H1 (cell line): ENCODE results near the gene SLIT3.

Experiments
- CREB1 ChIP-seq: IDR thresholded peaks from 2 replicates; pipeline ENCODE4 v1.6.1; 2012; ENCODE audit warnings: inconsistent platforms
- EZH2 ChIP-seq: fragments of 200-600 bp; sonication (generic); IDR thresholded peaks from 2 replicates; pipeline ENCODE4 v1.7.1; 2012; ENCODE audit warnings: low read depth, mild to moderate bottlenecking, moderate library complexity, low read length, inconsistent platforms; ENCODE audit not compliant: severe bottlenecking
- JUND ChIP-seq: IDR thresholded peaks from 2 replicates; pipeline ENCODE4 v1.6.1; 2011; ENCODE audit warnings: mild to moderate bottlenecking, improper control_type of control experiment, low read length
- KDM1A ChIP-seq: fragments of 200-600, 300-600 bp; sonication (generic); IDR thresholded peaks from 2 replicates; pipeline ENCODE4 v1.7.1; 2016; ENCODE audit warnings: mild to moderate bottlenecking, low read length, borderline replicate concordance
- POLR2A ChIP-seq, 2 experiments: IDR thresholded peaks; 1 replicate in 1 of 2; 2 replicates in 1 of 2; pipeline ENCODE4 v1.6.1; 2011; ENCODE audit warnings: low read depth in 2 of 2, low read length in 2 of 2, mild to moderate bottlenecking in 2 of 2; ENCODE audit errors: control extremely low read depth in 1 of 2
- SP1 ChIP-seq: IDR thresholded peaks from 2 replicates; pipeline ENCODE4 v1.6.1; 2011; ENCODE audit warnings: low read depth, low read length
- SP4 ChIP-seq: IDR thresholded peaks from 2 replicates; pipeline ENCODE4 v1.6.1; 2012; ENCODE audit warnings: low read length, inconsistent platforms
- SUZ12 ChIP-seq: fragments of 200-600 bp; sonication (generic); IDR thresholded peaks from 2 replicates; pipeline ENCODE4 v1.6.1; 2012; ENCODE audit warnings: mild to moderate bottlenecking, inconsistent platforms, low read length, moderate library complexity, mixed read lengths
- TBP ChIP-seq: IDR thresholded peaks from 2 replicates; pipeline ENCODE4 v1.6.1; 2011; ENCODE audit warnings: low read depth, low read length, improper control_type of control experiment
- TEAD4 ChIP-seq: IDR thresholded peaks from 2 replicates; pipeline ENCODE4 v1.6.1; 2012; ENCODE audit warnings: low read depth, low read length, inconsistent platforms, mixed read lengths
- YY1 ChIP-seq: IDR thresholded peaks from 2 replicates; pipeline ENCODE4 v1.6.1; 2011; ENCODE audit warnings: low read depth, mild to moderate bottlenecking, low read length
- TF ChIP-seq, protein P1 (sequence below), 3 experiments: IDR thresholded peaks; 1 replicate in 2 of 3; 2 replicates in 1 of 3; pipeline versions ENCODE4 v1.5.1 to v1.6.1; 2011; ENCODE audit warnings: low read length in 3 of 3, mild to moderate bottlenecking in 3 of 3, inconsistent platforms in 2 of 3, low read depth in 1 of 3, moderate library complexity in 1 of 3; ENCODE audit not compliant: insufficient read depth in 1 of 3; ENCODE audit errors: control extremely low read depth in 1 of 3

DNA sequence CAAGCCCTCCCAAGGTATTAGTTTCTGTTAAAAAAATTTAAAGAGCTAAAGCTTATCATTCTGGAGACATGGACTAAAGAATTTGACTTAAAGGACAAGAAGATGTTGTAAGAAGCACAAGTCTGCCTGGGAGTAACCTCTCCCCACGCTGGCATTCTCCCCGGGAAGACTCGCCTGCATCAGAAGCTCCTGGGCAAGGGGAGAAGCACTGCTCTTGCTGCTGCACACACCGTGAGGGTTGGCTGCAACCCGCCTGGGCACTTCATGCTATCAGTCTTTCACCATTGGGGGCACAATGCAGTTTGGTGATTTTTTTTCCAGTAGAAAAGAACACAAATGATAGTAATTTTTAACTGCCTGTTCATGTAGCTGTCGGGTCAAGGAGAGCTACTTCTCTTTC, 529.3 kb downstream of the SLIT3 start:
- no peak for TF ChIP-seq POLR2A (IDR thresholded peaks at IDR 0.05; ENCODE audit: control extremely low read depth in 1 of 2, low read depth in 2 of 2, low read length in 2 of 2)
- no peak for TF ChIP-seq JUND
- TF ChIP-seq, protein P1, sequence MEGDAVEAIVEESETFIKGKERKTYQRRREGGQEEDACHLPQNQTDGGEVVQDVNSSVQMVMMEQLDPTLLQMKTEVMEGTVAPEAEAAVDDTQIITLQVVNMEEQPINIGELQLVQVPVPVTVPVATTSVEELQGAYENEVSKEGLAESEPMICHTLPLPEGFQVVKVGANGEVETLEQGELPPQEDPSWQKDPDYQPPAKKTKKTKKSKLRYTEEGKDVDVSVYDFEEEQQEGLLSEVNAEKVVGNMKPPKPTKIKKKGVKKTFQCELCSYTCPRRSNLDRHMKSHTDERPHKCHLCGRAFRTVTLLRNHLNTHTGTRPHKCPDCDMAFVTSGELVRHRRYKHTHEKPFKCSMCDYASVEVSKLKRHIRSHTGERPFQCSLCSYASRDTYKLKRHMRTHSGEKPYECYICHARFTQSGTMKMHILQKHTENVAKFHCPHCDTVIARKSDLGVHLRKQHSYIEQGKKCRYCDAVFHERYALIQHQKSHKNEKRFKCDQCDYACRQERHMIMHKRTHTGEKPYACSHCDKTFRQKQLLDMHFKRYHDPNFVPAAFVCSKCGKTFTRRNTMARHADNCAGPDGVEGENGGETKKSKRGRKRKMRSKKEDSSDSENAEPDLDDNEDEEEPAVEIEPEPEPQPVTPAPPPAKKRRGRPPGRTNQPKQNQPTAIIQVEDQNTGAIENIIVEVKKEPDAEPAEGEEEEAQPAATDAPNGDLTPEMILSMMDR (IDR thresholded peaks at IDR 0.05; ENCODE audit: control extremely low read depth in 1 of 3, insufficient read depth in 1 of 3, low read depth in 1 of 3, low read length in 3 of 3): no peak
- no peak for TF ChIP-seq CREB1
- TF ChIP-seq TEAD4: no peak
- no peak for TF ChIP-seq EZH2
- TF ChIP-seq TBP: no peak
- TF ChIP-seq SP1: no peak
- TF ChIP-seq SP4: no peak
- TF ChIP-seq YY1: no peak
- no peak for TF ChIP-seq KDM1A
- no peak for TF ChIP-seq SUZ12
